ENCODE results near the gene SCRT2.

- TF ChIP-seq CTCF (IDR thresholded peaks at IDR 0.05; ENCODE audit: insufficient read depth, low read length) = no peak
- TF ChIP-seq POLR2AphosphoS5 (IDR thresholded peaks at IDR 0.05; ENCODE audit: low read depth) = no peak
- no peak for TF ChIP-seq REST (IDR thresholded peaks at IDR 0.05; ENCODE audit: insufficient replicate concordance, low read depth)
Observed at GRCh38 chr20:622161-622560, 53.4 kb downstream of the SCRT2 start.

All from HL-60 (cell line).